Esophagus muscularis mucosa (tissue), 4 donors: ENCODE data around the gene PCBP4. TPM values are rescaled to one million over a fixed set of nuclear protein-coding genes. Genes with fewer than 3 reads are reported as not detected.
A peak's percentile ranks its signal among the peaks of the same experiment; 100 is the strongest.

Experiments used
- DNase-seq: peaks from one replicate; pipeline ENCODE4 v3.0.0-alpha.2; 2017; ENCODE audit errors: extremely low spot score
- H3K27ac ChIP-seq, 4 donors: fragments of 200-600 bp; sonication (generic); replicated peaks in 1 of 4; 1 replicate in 3 of 4; 2 replicates in 1 of 4; pipeline ENCODE4 v1.5.1; 2016 to 2019; ENCODE audit warnings: mild to moderate bottlenecking in 1 of 4
- H3K27me3 ChIP-seq, 4 donors: fragments of 200-600 bp; sonication (generic); one replicate each; pipeline versions ENCODE4 v1.5.1 to v1.6.0; 2016 to 2019
- H3K36me3 ChIP-seq, 4 donors: fragments of 200-600 bp; sonication (generic); one replicate each; pipeline ENCODE4 v1.5.1; 2016 to 2019
- H3K4me1 ChIP-seq, 4 donors: fragments of 200-600 bp; sonication (generic); one replicate each; pipeline ENCODE4 v1.5.1; 2016 to 2019
- H3K4me3 ChIP-seq, 4 donors: fragments of 200-600 bp; sonication (generic); 1 replicate in 2 of 4; 2 replicates in 2 of 4; pipeline ENCODE4 v1.5.1; 2016 to 2019; ENCODE audit warnings: mild to moderate bottlenecking in 4 of 4, moderate library complexity in 1 of 4
- H3K9me3 ChIP-seq, 4 donors: fragments of 200-600 bp; sonication (generic); 1 replicate in 3 of 4; 2 replicates in 1 of 4; pipeline ENCODE4 v1.5.1; 2016 to 2019
- EP300 ChIP-seq: sonication (generic); formaldehyde crosslinking; IDR thresholded peaks from one replicate; pipeline ENCODE4 v1.6.1; 2017; ENCODE audit warnings: antibody characterized with exemption
- POLR2A ChIP-seq: fragments of 450-650 bp; IDR thresholded peaks from one replicate; pipeline ENCODE4 v1.6.1; 2017; ENCODE audit warnings: antibody characterized with exemption, moderate library complexity, mild to moderate bottlenecking, low read depth
- POLR2AphosphoS5 ChIP-seq, 2 donors: sonication (generic); formaldehyde crosslinking; IDR thresholded peaks; one replicate each; pipeline ENCODE4 v1.6.1; 2017; ENCODE audit warnings: antibody characterized with exemption in 2 of 2
- WGBS: methylation state at CpG from one replicate; pipeline ENCODE4 v1.1.5; 2018; 5-methylcytosine and 5-hydroxymethylcytosine counted together
- intact Hi-C: fragments of 100-400 bp; cut with DNase I; formaldehyde crosslinking; loops from one replicate; pipeline ENCODE4 v1.15.1; 2023
- total RNA-seq, 4 donors: library from RNA; depleted of rRNA; stranded (reverse); fragments of >200 nt; gene quantifications; one replicate each; pipeline versions ENCODE4 v1.1.0 to v1.2.1, GENCODE V29; 2016
- TF ChIP-seq, protein P1 (sequence below), 3 experiments: fragments of 200-600 bp in 2 of 3; fragments of 450-650 bp in 1 of 3; sonication (generic) in 2 of 3; IDR thresholded peaks; one replicate each; pipeline ENCODE4 v1.5.1; 2017 to 2019; ENCODE audit warnings: antibody characterized with exemption in 3 of 3, mild to moderate bottlenecking in 2 of 3, moderate library complexity in 1 of 3

PCBP4 gene
- total RNA-seq, 4 donors from 2014 or later = 54.4 to 378 (median 139) TPM

DNA sequence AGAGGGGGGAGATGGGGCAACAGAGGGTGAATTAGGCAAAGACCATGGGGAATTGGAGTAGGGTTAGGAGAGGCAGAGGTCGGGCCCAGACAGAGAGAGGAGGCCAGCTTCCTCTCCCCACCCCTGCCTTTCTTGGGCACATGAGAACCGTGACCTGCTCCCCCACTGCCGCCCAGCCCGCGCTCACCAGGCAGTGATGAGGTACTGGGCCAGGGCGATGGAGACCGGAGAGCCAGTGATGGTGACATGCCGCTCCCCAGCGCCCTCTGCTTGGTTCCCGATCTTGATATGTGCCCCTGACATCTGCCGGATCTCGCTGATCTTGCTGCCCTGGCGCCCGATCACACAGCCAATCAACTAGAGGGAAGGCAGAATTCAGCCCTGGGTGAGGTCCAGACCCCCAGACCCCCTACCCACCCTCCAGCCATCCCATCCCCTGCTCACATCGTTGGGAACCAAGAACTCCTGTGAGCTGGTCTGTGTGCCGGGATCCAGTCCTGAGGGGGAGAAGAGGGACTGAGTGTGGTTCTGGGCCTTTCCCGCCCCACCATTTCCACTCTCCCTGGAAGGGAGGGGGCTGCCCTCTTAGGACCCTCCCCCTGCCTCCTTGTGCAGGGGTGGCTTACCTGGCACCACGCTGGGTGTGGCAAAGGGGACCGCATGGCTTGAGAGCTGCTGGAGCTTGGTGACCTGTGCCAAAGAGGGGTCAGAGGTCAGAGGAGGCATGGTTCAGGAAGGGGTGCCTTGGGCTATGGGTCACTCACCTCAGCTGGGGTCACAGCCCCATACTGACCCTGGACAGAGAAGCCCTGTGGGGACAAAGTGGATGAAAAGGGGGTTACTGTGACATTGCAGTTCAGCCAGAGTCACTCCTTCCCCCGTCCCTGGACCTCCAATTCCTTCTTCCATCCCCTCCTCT is 8.4 kb downstream of the PCBP4 start:
- H3K9me3 ChIP-seq = no peaks in the 10 kb centered on the region
- no peak for DNase-seq
- peaks cover 24 to 41% (median 34%) of the 10 kb centered on the region in 4 donors for H3K4me1 ChIP-seq
- intact Hi-C loops = no loop called here
- no peak overlapping the region for H3K4me3 ChIP-seq
- no peaks in the 10 kb centered on the region for H3K27me3 ChIP-seq
- H3K36me3 ChIP-seq = peaks cover 6 to 42% (median 41%) of the 10 kb centered on the region in 4 donors
- H3K27ac ChIP-seq = no peak overlapping the region
- WGBS = 89% methylated on average over 5 of the region's 20 CpGs
- TF ChIP-seq POLR2A (no peak), POLR2AphosphoS5 (IDR thresholded peaks at IDR 0.05) (no peak), EP300 (no peak)
- TF ChIP-seq, protein P1, sequence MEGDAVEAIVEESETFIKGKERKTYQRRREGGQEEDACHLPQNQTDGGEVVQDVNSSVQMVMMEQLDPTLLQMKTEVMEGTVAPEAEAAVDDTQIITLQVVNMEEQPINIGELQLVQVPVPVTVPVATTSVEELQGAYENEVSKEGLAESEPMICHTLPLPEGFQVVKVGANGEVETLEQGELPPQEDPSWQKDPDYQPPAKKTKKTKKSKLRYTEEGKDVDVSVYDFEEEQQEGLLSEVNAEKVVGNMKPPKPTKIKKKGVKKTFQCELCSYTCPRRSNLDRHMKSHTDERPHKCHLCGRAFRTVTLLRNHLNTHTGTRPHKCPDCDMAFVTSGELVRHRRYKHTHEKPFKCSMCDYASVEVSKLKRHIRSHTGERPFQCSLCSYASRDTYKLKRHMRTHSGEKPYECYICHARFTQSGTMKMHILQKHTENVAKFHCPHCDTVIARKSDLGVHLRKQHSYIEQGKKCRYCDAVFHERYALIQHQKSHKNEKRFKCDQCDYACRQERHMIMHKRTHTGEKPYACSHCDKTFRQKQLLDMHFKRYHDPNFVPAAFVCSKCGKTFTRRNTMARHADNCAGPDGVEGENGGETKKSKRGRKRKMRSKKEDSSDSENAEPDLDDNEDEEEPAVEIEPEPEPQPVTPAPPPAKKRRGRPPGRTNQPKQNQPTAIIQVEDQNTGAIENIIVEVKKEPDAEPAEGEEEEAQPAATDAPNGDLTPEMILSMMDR (IDR thresholded peaks at IDR 0.05) = no peak

DNA sequence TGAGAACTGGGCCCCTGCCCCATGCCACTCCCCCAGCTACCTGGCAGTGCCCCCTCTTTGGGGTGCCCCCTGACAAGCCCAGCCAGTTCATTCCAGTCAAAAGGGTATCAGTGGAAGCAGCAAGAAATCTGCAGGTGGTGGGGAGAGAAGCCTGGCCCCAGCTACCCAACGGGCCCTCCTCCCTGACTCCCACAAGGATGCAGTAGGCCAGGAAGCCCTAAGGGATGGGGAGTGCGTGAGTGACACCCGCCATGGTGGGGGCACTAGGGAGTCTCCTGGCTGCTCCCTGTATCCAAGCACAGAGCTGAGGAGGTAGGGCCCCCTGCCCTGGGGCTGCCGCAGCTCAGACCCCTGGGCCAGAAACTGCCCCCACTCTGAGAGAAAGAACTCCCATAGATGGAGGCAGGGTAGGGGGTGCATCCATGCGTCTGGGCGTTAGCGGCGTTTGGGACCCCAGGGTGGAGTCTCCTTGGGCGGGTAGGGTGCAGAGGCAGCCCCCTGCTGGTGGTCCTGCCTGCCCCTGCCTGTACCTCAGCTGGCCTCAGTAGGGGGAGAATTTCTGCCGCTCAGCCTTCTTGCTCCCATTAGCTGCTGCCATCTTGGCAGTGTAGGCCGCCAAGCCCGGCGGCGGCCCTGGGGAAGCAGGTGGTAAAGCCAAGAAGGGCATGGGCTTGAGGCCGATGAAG is 9.6 kb downstream of the PCBP4 start:
- TF ChIP-seq EP300 (no peak), POLR2AphosphoS5 (IDR thresholded peaks at IDR 0.05) (no peak), POLR2A (no peak)
- TF ChIP-seq, protein P1 (IDR thresholded peaks at IDR 0.05) = no peak
- no peak for DNase-seq
- no peaks in the 10 kb centered on the region for H3K9me3 ChIP-seq
- intact Hi-C loops = no loop called here
- H3K4me1 ChIP-seq = peaks cover 21 to 29% (median 23%) of the 10 kb centered on the region in 4 donors
- no peak overlapping the region for H3K27ac ChIP-seq
- peaks cover 6 to 42% (median 41%) of the 10 kb centered on the region in 4 donors for H3K36me3 ChIP-seq
- H3K27me3 ChIP-seq = no peaks in the 10 kb centered on the region
- H3K4me3 ChIP-seq = no peak overlapping the region
- 87% methylated on average over 13 of the region's 15 CpGs for WGBS

DNA sequence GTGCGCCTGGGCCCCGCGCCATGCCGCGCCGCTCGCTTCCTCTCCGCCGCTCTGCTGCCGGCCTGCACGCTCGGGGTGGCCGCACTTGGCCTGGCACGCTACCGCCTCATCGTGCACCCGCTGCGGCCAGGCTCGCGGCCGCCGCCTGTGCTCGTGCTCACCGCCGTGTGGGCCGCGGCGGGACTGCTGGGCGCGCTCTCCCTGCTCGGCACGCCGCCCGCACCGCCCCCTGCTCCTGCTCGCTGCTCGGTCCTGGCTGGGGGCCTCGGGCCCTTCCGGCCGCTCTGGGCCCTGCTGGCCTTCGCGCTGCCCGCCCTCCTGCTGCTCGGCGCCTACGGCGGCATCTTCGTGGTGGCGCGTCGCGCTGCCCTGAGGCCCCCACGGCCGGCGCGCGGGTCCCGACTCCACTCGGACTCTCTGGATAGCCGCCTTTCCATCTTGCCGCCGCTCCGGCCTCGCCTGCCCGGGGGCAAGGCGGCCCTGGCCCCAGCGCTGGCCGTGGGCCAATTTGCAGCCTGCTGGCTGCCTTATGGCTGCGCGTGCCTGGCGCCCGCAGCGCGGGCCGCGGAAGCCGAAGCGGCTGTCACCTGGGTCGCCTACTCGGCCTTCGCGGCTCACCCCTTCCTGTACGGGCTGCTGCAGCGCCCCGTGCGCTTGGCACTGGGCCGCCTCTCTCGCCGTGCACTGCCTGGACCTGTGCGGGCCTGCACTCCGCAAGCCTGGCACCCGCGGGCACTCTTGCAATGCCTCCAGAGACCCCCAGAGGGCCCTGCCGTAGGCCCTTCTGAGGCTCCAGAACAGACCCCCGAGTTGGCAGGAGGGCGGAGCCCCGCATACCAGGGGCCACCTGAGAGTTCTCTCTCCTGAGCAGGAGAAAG is 11.1 kb downstream of the PCBP4 start:
- Histone ChIP-seq H3K9me3 (no peaks in the 10 kb centered on the region), H3K4me3 (peak overlapping the region; percentile 58 to 61 (median 58)), H3K36me3 (peaks cover 6 to 41% (median 38%) of the 10 kb centered on the region in 4 donors), H3K27ac (peak overlapping the region; percentile 75 to 87 (median 82)), H3K4me1 (peaks cover 11 to 22% (median 20%) of the 10 kb centered on the region in 4 donors), H3K27me3 (no peaks in the 10 kb centered on the region)
- 4% methylated on average over 16 of the region's 97 CpGs for WGBS
- peak in 1 of 2 donors; percentile 13 for TF ChIP-seq POLR2AphosphoS5 (IDR thresholded peaks at IDR 0.05)
- TF ChIP-seq, protein P1 (IDR thresholded peaks at IDR 0.05) = peak; percentile 10 to 62 (median 21)
- TF ChIP-seq EP300 = no peak
- no peak for TF ChIP-seq POLR2A
- intact Hi-C loops = no loop called here
- no peak for DNase-seq

DNA sequence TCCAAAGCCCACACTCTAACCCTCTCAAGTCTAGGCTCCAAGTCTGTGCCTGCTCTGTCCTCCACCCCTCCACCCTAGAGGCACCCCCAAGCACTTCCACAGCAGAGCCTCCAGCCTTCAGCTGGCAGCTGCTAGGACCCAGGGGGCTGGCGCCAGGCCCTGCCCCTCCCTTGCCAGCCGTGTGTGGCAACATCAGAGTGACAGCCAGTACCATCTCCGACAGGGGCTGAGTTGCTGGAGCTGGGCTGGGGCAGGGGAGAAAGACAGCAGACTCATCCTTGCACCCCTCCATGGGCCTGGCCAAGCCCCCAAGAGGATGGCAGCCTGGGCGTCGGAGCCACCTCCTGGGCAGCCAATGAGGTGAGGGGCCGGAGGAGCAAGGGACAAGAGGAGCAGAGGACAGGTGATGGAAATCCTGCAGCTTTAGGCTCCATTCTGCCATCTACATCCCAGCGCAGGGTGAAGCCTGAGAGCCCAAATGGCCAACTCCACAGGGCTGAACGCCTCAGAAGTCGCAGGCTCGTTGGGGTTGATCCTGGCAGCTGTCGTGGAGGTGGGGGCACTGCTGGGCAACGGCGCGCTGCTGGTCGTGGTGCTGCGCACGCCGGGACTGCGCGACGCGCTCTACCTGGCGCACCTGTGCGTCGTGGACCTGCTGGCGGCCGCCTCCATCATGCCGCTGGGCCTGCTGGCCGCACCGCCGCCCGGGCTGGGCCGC is 11.9 kb downstream of the PCBP4 start, which contains the start of gene GPR62:
Gene GPR62 (plus strand): TSS at position 207 of the 718 bp plus-strand sequence. CDS start 272 bp downstream, at position 479.
- Histone ChIP-seq H3K4me3 (peak within 1 kb of the TSS; percentile 58 to 61 (median 58)), H3K27ac (peak within 1 kb of the TSS; percentile 75 to 87 (median 82)), H3K36me3 (peaks cover 6 to 33% (median 30%) of the 10 kb centered on the region in 4 donors), H3K27me3 (no peaks in the 10 kb centered on the region), H3K4me1 (peaks cover 10 to 22% (median 20%) of the 10 kb centered on the region in 4 donors), H3K9me3 (no peaks in the 10 kb centered on the region)
- no peak for DNase-seq
- TF ChIP-seq, protein P1 (IDR thresholded peaks at IDR 0.05) = no peak
- TF ChIP-seq EP300 (no peak), POLR2AphosphoS5 (IDR thresholded peaks at IDR 0.05) (no peak), POLR2A (no peak)
- 80% methylated on average over 2 of the region's 33 CpGs for WGBS
- intact Hi-C loops = no loop called here
